Caco-2 (cell line): ENCODE measurements around the gene GALNT18. TPM values are rescaled to one million over a fixed set of nuclear protein-coding genes. Genes with fewer than 3 reads are reported as not detected.

Experiments
- BruUV-seq: library from RNA; stranded (reverse); fragments of 400-500 nt; replicated peaks from 2 replicates; lab custom pipeline; 2021; lab: Mats Ljungman, UMichigan
- CTCF ChIA-PET: fragments of 300-600 bp; sonication (Branson Sonifier 250); formaldehyde crosslinking; loops from one replicate; lab custom pipeline; 2022; ENCODE audit warnings: antibody characterized with exemption; lab: Charles Lee
- POLR2A ChIA-PET: fragments of 300-600 bp; sonication (Branson Sonifier 250); formaldehyde crosslinking; loops from one replicate; lab custom pipeline; 2022; ENCODE audit warnings: antibody characterized with exemption; lab: Charles Lee
- DNase-seq, 2 experiments: peaks; one replicate each; pipeline versions ENCODE4 v3.0.0 to v3.0.0-alpha.2; 2020 to 2022
- H3K27me3 ChIP-seq: replicated peaks from 2 replicates; pipeline ENCODE4 v1.6.0; 2011; ENCODE audit warnings: low read length; ENCODE audit not compliant: control insufficient read depth, insufficient read depth
- H3K36me3 ChIP-seq: 2 replicates; pipeline ENCODE4 v1.5.1; 2011; ENCODE audit warnings: low read length; ENCODE audit not compliant: control insufficient read depth, insufficient read depth
- H3K4me1 ChIP-seq: fragments of 250-450 bp; sonication (Bioruptor Pico); 2 replicates; pipeline ENCODE4 v1.5.1; 2020; ENCODE audit warnings: mild to moderate bottlenecking
- H3K4me3 ChIP-seq: 2 replicates; pipeline ENCODE4 v1.5.1; 2011; ENCODE audit warnings: low read depth, mild to moderate bottlenecking, control low read depth, low read length
- H3K9me3 ChIP-seq: fragments of 250-450 bp; sonication (Bioruptor Pico); 2 replicates; pipeline ENCODE4 v1.5.1; 2020; ENCODE audit warnings: mild to moderate bottlenecking, moderate library complexity
- H3K27ac Mint-ChIP-seq: one replicate; pipeline ENCODE4 v1.8.0; 2022; ENCODE audit warnings: mixed read lengths; ENCODE audit not compliant: unreplicated experiment
- H3K27me3 Mint-ChIP-seq: one replicate; pipeline ENCODE4 v1.8.0; 2022; ENCODE audit warnings: mixed read lengths; ENCODE audit not compliant: insufficient read depth, unreplicated experiment
- H3K36me3 Mint-ChIP-seq: one replicate; pipeline ENCODE4 v1.8.0; 2022; ENCODE audit warnings: mild to moderate bottlenecking, mixed read lengths; ENCODE audit not compliant: insufficient read depth, unreplicated experiment
- H3K4me1 Mint-ChIP-seq: one replicate; pipeline ENCODE4 v1.8.0; 2022; ENCODE audit warnings: low read depth, mixed read lengths; ENCODE audit not compliant: unreplicated experiment
- H3K4me3 Mint-ChIP-seq: one replicate; pipeline ENCODE4 v1.8.0; 2022; ENCODE audit warnings: mild to moderate bottlenecking, moderate library complexity, mixed read lengths; ENCODE audit not compliant: unreplicated experiment
- H3K9me3 Mint-ChIP-seq: one replicate; pipeline ENCODE4 v1.8.0; 2022; ENCODE audit warnings: mixed read lengths; ENCODE audit not compliant: unreplicated experiment
- CTCF ChIP-seq, 2 experiments: fragments of 200-600 bp in 1 of 2; IDR thresholded peaks; 1 replicate in 1 of 2; 2 replicates in 1 of 2; pipeline versions ENCODE4 v1.5.1 to v1.8.0; 2011 to 2022; ENCODE audit warnings: antibody characterized with exemption in 1 of 2, control low read depth in 1 of 2, inconsistent platforms in 1 of 2, low read depth in 1 of 2, low read length in 1 of 2, mild to moderate bottlenecking in 1 of 2, moderate library complexity in 1 of 2; ENCODE audit not compliant: insufficient read depth in 1 of 2, severe bottlenecking in 1 of 2, unreplicated experiment in 1 of 2
- intact Hi-C: fragments of 100-400 bp; cut with micrococcal nuclease; formaldehyde crosslinking; loops from one replicate; pipeline ENCODE4 v1.10.0; 2022; ENCODE audit not compliant: unreplicated experiment
- total RNA-seq: library from RNA; stranded (reverse); gene quantifications from 2 replicates; pipeline ENCODE4 v1.2.3, GENCODE V29; 2022

GALNT18 gene
- total RNA-seq, 1 experiment from 2014 or later, result 0.43 TPM

GRCh38 chr11:11236498-11237059, 385.2 kb downstream of the GALNT18 start:
- Histone ChIP-seq H3K9me3 (0 out of 2 replicates have a peak, but pooled peaks cover 5% of the 10 kb centered on the region), H3K4me1 (no peaks in the 10 kb centered on the region), H3K27me3 (no peaks in the 10 kb centered on the region; the same call in 1 of the 2 replicates), H3K4me3 (no peak overlapping the region), H3K36me3 (no peaks in the 10 kb centered on the region)
- no peaks in the 10 kb centered on the region for H3K9me3 Mint-ChIP-seq
- DNase-seq, result no peak
- H3K4me1 Mint-ChIP-seq, result no peaks in the 10 kb centered on the region
- H3K36me3 Mint-ChIP-seq, result no peaks in the 10 kb centered on the region
- H3K4me3 Mint-ChIP-seq, result no peak overlapping the region
- intact Hi-C loops, result no loop called here
- ChIA-PET CTCF (no interaction called here), POLR2A (no interaction called here)
- H3K27ac Mint-ChIP-seq, result no peak overlapping the region
- no peak for TF ChIP-seq CTCF (IDR thresholded peaks at IDR 0.05; ENCODE audit: insufficient read depth in 1 of 2, low read depth in 1 of 2, low read length in 1 of 2, severe bottlenecking in 1 of 2, unreplicated experiment in 1 of 2)
- peaks cover 11% of the 10 kb centered on the region for H3K27me3 Mint-ChIP-seq
- BruUV-seq, result no TSS peak

DNA sequence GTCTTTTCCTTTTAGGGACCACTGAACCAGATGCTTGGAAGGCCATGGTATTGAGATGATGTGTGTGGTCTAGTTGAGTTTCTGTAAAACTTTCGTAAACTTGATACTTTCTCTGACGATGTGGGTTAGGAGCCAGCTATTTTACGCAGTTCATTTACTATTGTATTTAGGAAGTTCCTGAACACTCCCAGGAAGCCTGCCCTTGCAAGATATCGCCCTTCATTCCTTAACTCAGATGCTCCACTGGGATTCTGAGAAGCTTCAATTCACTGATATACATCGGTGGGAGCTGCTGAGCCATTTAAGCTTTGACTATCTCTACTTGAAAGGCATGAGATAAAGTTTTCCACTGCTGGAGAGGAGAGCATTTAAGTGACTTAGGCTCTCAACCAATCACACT, 390.0 kb downstream of the GALNT18 start:
- Histone ChIP-seq H3K9me3 (no peaks in the 10 kb centered on the region), H3K27me3 (no peaks in the 10 kb centered on the region; the same call in none of the 2 replicates), H3K4me1 (no peaks in the 10 kb centered on the region), H3K36me3 (no peaks in the 10 kb centered on the region), H3K4me3 (no peak overlapping the region)
- no peak for TF ChIP-seq CTCF (IDR thresholded peaks at IDR 0.05; ENCODE audit: insufficient read depth in 1 of 2, low read depth in 1 of 2, low read length in 1 of 2, severe bottlenecking in 1 of 2, unreplicated experiment in 1 of 2)
- H3K36me3 Mint-ChIP-seq, result no peaks in the 10 kb centered on the region
- intact Hi-C loops, result no loop called here
- no TSS peak for BruUV-seq
- DNase-seq, result no peak
- H3K27me3 Mint-ChIP-seq, result peaks cover 16% of the 10 kb centered on the region
- ChIA-PET POLR2A (no interaction called here), CTCF (interaction anchor here (0.8 kb wide), 1 partner anchor 30 kb away, joined by 3 read pairs; no protein-coding TSS in a partner anchor)
- H3K27ac Mint-ChIP-seq, result no peak overlapping the region
- H3K9me3 Mint-ChIP-seq, result no peaks in the 10 kb centered on the region
- no peaks in the 10 kb centered on the region for H3K4me1 Mint-ChIP-seq
- H3K4me3 Mint-ChIP-seq, result no peak overlapping the region

GRCh38 chr11:11230802-11231562, 390.8 kb downstream of the GALNT18 start:
- BruUV-seq, result no TSS peak
- intact Hi-C loops, result no loop called here
- H3K27me3 ChIP-seq, result no peaks in the 10 kb centered on the region; the same call in none of the 2 replicates
- H3K4me1 Mint-ChIP-seq, result no peaks in the 10 kb centered on the region
- H3K9me3 Mint-ChIP-seq, result no peaks in the 10 kb centered on the region
- H3K36me3 ChIP-seq, result no peaks in the 10 kb centered on the region
- peaks cover 16% of the 10 kb centered on the region for H3K27me3 Mint-ChIP-seq
- TF ChIP-seq CTCF (IDR thresholded peaks at IDR 0.05; ENCODE audit: insufficient read depth in 1 of 2, low read depth in 1 of 2, low read length in 1 of 2, severe bottlenecking in 1 of 2, unreplicated experiment in 1 of 2), result peak; percentile 47
- H3K27ac Mint-ChIP-seq, result no peak overlapping the region
- POLR2A ChIA-PET, result no interaction called here
- no peak overlapping the region for H3K4me3 ChIP-seq
- no peak overlapping the region for H3K4me3 Mint-ChIP-seq
- peak in 1 of 2 experiments; percentile 42 for DNase-seq
- no peaks in the 10 kb centered on the region for H3K4me1 ChIP-seq
- H3K36me3 Mint-ChIP-seq, result no peaks in the 10 kb centered on the region
- no peaks in the 10 kb centered on the region for H3K9me3 ChIP-seq
- CTCF ChIA-PET, result interaction anchor here (0.8 kb wide), 1 partner anchor 30 kb away, joined by 3 read pairs; no protein-coding TSS in a partner anchor
